Lower leg skin (tissue), 3 donors: ENCODE measurements around the gene FAM227A.

Experiments used
- CTCF ChIP-seq, 3 donors: fragments of 450-650 bp; IDR thresholded peaks; one replicate each; pipeline ENCODE4 v1.5.1; 2016; ENCODE audit warnings: antibody characterized with exemption in 3 of 3, mild to moderate bottlenecking in 3 of 3, moderate library complexity in 2 of 3
- POLR2A ChIP-seq, 2 donors: fragments of 450-650 bp; IDR thresholded peaks; one replicate each; pipeline ENCODE4 v1.6.1; 2016 to 2017; ENCODE audit warnings: antibody characterized with exemption in 2 of 2, mild to moderate bottlenecking in 1 of 2, moderate library complexity in 1 of 2

GRCh38 chr22:38618682-38619081, 37.5 kb downstream of the FAM227A start:
- TF ChIP-seq CTCF (IDR thresholded peaks at IDR 0.05) (no peak), POLR2A (IDR thresholded peaks at IDR 0.05) (no peak)
